Hepatocyte (in vitro differentiated cells): ENCODE measurements around the gene C6orf47. TPM values are rescaled to one million over a fixed set of nuclear protein-coding genes. Genes with fewer than 3 reads are reported as not detected.
A peak's percentile ranks its signal among the peaks of the same experiment; 100 is the strongest.

ENCODE experiments used
- DNase-seq: peaks from one replicate; pipeline ENCODE4 v3.0.0-alpha.2; 2016; ENCODE audit warnings: low spot score
- H2AFZ ChIP-seq: fragments of 200-600 bp; sonication (generic); 2 replicates; pipeline ENCODE4 v1.6.0; 2016; ENCODE audit warnings: antibody characterized with exemption, mild to moderate bottlenecking
- H3K27ac ChIP-seq: fragments of 200-600 bp; sonication (generic); 2 replicates; pipeline ENCODE4 v1.5.1; 2016; ENCODE audit warnings: mild to moderate bottlenecking
- H3K27me3 ChIP-seq: fragments of 200-600 bp; sonication (generic); 2 replicates; pipeline ENCODE4 v1.6.1; 2016
- H3K36me3 ChIP-seq: fragments of 200-600 bp; sonication (generic); replicated peaks from 2 replicates; pipeline ENCODE4 v1.5.1; 2016; ENCODE audit warnings: low read depth; ENCODE audit not compliant: insufficient read depth
- H3K4me1 ChIP-seq: fragments of 200-600 bp; sonication (generic); 2 replicates; pipeline ENCODE4 v1.5.1; 2016; ENCODE audit warnings: mild to moderate bottlenecking, moderate library complexity; ENCODE audit not compliant: insufficient read depth
- H3K4me2 ChIP-seq: fragments of 200-600 bp; sonication (generic); 2 replicates; pipeline ENCODE4 v1.6.0; 2016
- H3K4me3 ChIP-seq: fragments of 200-600 bp; sonication (generic); 2 replicates; pipeline ENCODE4 v1.5.1; 2016; ENCODE audit warnings: mild to moderate bottlenecking
- H3K79me2 ChIP-seq: fragments of 200-600 bp; sonication (generic); 2 replicates; pipeline ENCODE4 v1.6.0; 2017; ENCODE audit warnings: mild to moderate bottlenecking
- H3K9me2 ChIP-seq: fragments of 200-600 bp; sonication (generic); replicated peaks from 2 replicates; pipeline ENCODE4 v1.6.0; 2017; ENCODE audit warnings: mild to moderate bottlenecking; ENCODE audit not compliant: insufficient read depth
- H3K9me3 ChIP-seq: fragments of 200-600 bp; sonication (generic); 2 replicates; pipeline ENCODE4 v1.5.1; 2016; ENCODE audit warnings: low read depth, mild to moderate bottlenecking
- H4K20me1 ChIP-seq: fragments of 200-600 bp; sonication (generic); 2 replicates; pipeline ENCODE4 v1.6.0; 2016; ENCODE audit warnings: mild to moderate bottlenecking; ENCODE audit not compliant: insufficient read depth, poor library complexity, severe bottlenecking
- EZH2 ChIP-seq: fragments of 200-600 bp; sonication (generic); IDR thresholded peaks from 2 replicates; pipeline ENCODE4 v1.6.1; 2016; ENCODE audit warnings: antibody characterized with exemption, mild to moderate bottlenecking, borderline replicate concordance
- EZH2phosphoT487 ChIP-seq: fragments of 200-600 bp; sonication (generic); IDR thresholded peaks from one replicate; pipeline ENCODE4 v1.6.1; 2018; ENCODE audit warnings: antibody characterized with exemption, mild to moderate bottlenecking, low read depth, moderate library complexity; ENCODE audit not compliant: unreplicated experiment, severe bottlenecking
- WGBS: methylation state at CpG from one replicate; pipeline ENCODE4 v1.1.6; 2016; ENCODE audit warnings: low lambda C conversion rate; ENCODE audit errors: missing lambda C conversion rate; 5-methylcytosine and 5-hydroxymethylcytosine counted together
- polyA plus RNA-seq: library from polyadenylated mRNA; unstranded; fragments of >200 nt; fragmentation: Nextera tagmentation; extraction: Ambion mirVana; gene quantifications from 2 replicates; pipeline ENCODE4 v1.2.1, GENCODE V29; 2016
- total RNA-seq: library from RNA; depleted of rRNA; stranded (reverse); fragments of >200 nt; gene quantifications from 2 replicates; pipeline ENCODE4 v1.2.3, GENCODE V29; 2014
- TF ChIP-seq, protein P1 (sequence below): fragments of 200-600 bp; sonication (generic); IDR thresholded peaks from 2 replicates; pipeline ENCODE4 v1.5.1; 2016; ENCODE audit warnings: antibody characterized with exemption, mild to moderate bottlenecking; ENCODE audit not compliant: poor library complexity

C6orf47 gene
- total and polyA plus RNA-seq, 2 experiments from 2014 or later, result 23.3 to 25.4 TPM

DNA sequence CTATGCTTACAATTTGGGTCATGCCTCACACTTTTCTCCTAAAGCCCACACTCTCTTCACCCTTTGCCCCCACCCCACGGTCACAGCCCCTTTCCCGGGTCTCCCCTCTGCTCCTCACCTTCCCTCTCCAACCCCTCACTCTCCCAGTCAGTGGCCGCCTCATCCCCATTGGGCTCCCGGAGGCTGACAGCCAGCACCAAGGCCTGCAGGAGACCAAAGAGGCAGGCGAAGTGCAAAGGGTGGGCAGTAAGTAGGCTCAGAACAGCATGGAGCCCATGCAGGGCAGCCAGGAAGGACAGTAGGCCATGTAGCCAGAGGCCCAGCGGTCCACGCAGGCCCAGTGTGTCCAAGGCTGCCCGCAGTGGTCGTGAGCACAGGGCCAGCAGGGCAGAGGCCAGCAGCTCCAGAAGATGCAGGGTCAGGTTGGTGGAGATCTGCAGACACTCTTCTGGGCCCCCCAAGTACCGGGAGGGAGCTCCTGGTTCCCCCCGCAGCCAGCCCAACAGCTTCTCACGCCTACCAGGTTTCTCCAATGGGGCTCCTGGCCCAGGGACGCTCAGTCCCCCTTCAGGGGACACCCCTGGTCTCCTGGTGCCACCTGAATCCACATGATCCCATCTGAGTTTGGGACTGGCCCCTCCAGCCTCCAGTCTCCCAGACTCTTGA, 1.5 kb downstream of the C6orf47 start:
- Histone ChIP-seq H3K4me1 (peaks cover 32% of the 10 kb centered on the region), H3K79me2 (peaks cover 75% of the 10 kb centered on the region), H3K36me3 (no peaks in the 10 kb centered on the region)

GRCh38 chr6:31658158-31658688, 2.4 kb downstream of the C6orf47 start:
- H3K9me3 ChIP-seq, result no peaks in the 10 kb centered on the region
- TF ChIP-seq, protein P1, sequence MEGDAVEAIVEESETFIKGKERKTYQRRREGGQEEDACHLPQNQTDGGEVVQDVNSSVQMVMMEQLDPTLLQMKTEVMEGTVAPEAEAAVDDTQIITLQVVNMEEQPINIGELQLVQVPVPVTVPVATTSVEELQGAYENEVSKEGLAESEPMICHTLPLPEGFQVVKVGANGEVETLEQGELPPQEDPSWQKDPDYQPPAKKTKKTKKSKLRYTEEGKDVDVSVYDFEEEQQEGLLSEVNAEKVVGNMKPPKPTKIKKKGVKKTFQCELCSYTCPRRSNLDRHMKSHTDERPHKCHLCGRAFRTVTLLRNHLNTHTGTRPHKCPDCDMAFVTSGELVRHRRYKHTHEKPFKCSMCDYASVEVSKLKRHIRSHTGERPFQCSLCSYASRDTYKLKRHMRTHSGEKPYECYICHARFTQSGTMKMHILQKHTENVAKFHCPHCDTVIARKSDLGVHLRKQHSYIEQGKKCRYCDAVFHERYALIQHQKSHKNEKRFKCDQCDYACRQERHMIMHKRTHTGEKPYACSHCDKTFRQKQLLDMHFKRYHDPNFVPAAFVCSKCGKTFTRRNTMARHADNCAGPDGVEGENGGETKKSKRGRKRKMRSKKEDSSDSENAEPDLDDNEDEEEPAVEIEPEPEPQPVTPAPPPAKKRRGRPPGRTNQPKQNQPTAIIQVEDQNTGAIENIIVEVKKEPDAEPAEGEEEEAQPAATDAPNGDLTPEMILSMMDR, result no peak
- TF ChIP-seq EZH2, result no peak
- TF ChIP-seq EZH2phosphoT487, result no peak
- H3K27me3 ChIP-seq, result no peaks in the 10 kb centered on the region
- peaks cover 75% of the 10 kb centered on the region for H3K79me2 ChIP-seq
- H3K36me3 ChIP-seq, result no peaks in the 10 kb centered on the region
- 86% methylated on average over 4 of the region's 4 CpGs for WGBS
- H3K4me1 ChIP-seq, result peaks cover 30% of the 10 kb centered on the region
- H3K27ac ChIP-seq, result no peak overlapping the region
- H2AFZ ChIP-seq, result no peak overlapping the region
- DNase-seq, result no peak
- no peaks in the 10 kb centered on the region for H3K9me2 ChIP-seq
- peak overlapping the region; percentile 97 for H3K4me2 ChIP-seq
- peaks cover 13% of the 10 kb centered on the region for H4K20me1 ChIP-seq
- H3K4me3 ChIP-seq, result no peak overlapping the region

More for the DNA sequence above, 1.5 kb downstream of the C6orf47 start:
- no peak for DNase-seq
- peaks cover 13% of the 10 kb centered on the region for H4K20me1 ChIP-seq
- 88% methylated on average over 13 of the region's 13 CpGs for WGBS
- no peak overlapping the region for H2AFZ ChIP-seq
- TF ChIP-seq, protein P1, result no peak
- TF ChIP-seq EZH2phosphoT487 (no peak), EZH2 (no peak)
- peak overlapping the region; percentile 97 for H3K4me2 ChIP-seq
- H3K9me2 ChIP-seq, result no peaks in the 10 kb centered on the region
- peak overlapping the region; percentile 55 for H3K4me3 ChIP-seq
- H3K27ac ChIP-seq, result no peak overlapping the region
- H3K9me3 ChIP-seq, result no peaks in the 10 kb centered on the region
- H3K27me3 ChIP-seq, result no peaks in the 10 kb centered on the region

DNA sequence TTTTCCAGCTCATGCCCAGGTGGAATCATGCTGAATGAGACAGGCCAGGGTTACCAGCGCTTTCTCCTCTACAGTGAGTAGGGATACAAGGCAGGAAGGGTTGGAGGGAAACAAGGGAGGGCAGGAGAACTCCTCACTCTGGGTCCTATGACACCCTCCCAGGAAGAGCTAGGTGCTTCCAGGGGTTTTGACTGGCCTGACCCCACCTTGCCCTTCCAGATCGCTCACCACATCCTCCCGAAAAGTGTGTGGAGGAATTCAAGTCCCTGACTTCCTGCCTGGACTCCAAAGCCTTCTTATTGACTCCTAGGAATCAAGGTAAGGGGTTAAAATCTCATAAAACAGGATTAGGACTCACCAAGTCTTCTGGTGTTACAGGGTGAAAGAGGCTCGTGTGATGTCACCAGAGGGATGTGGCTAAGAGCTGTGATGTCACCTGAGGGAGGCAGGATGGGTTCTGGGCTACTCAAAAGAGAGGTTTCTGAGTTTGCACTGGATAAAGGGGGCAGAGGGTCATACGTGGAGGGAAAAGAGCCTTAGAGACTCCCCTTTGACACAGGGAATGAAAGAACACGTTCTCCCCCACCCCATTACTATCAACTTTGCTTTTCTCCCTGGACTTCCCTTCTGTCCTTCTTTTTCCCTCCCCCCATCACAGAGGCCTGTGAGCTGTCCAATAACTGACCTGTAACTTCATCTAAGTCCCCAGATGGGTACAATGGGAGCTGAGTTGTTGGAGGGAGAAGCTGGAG, 3.0 kb downstream of the C6orf47 start:
- Histone ChIP-seq H3K36me3 (no peaks in the 10 kb centered on the region), H3K4me1 (peaks cover 30% of the 10 kb centered on the region), H3K79me2 (peaks cover 68% of the 10 kb centered on the region), H4K20me1 (peaks cover 13% of the 10 kb centered on the region), H3K27ac (no peak overlapping the region), H3K4me3 (no peak overlapping the region), H3K27me3 (no peaks in the 10 kb centered on the region), H3K4me2 (peak overlapping the region; percentile 97), H3K9me3 (no peaks in the 10 kb centered on the region), H2AFZ (no peak overlapping the region), H3K9me2 (no peaks in the 10 kb centered on the region)
- no peak for DNase-seq
- TF ChIP-seq EZH2phosphoT487, result no peak
- 88% methylated on average over 6 of the region's 6 CpGs for WGBS
